ENCODE results near the gene LRSAM1. TPM values are rescaled to one million over a fixed set of nuclear protein-coding genes. Genes with fewer than 3 reads are reported as not detected.

LRSAM1 gene
- 6.7 and 14.2 TPM in 2 replicates for total RNA-seq (ENCODE audit: low replicate concordance)

GRCh38 chr9:127450830-127451607, at the start of gene LRSAM1, which contains the start of gene RPL12:
Gene LRSAM1, plus strand, starts transcription at chr9:127451510. Its CDS starts 3,018 bp downstream, at chr9:127454528.
Gene RPL12, minus strand, starts transcription at chr9:127451406. Its CDS starts 89 bp downstream, at chr9:127451317.
- Mint-ChIP-seq H3K9me3 (no peaks in the 10 kb centered on the region), H3K27ac (peak within 1 kb of the TSS; percentile 98), H3K4me3 (peak within 1 kb of the TSS; percentile 97), H3K27me3 (ENCODE audit: insufficient read depth, low read depth) (peaks cover 4% of the 10 kb centered on the region), H3K36me3 (peaks cover 43% of the 10 kb centered on the region), H3K4me1 (peaks cover 23% of the 10 kb centered on the region)
- peak within 1 kb of the TSS; percentile 97 for H3K9ac ChIP-seq
- peaks cover 22% of the 10 kb centered on the region for H3K4me1 ChIP-seq
- TF ChIP-seq EZH2phosphoT487 (IDR thresholded peaks at IDR 0.05), result no peak
- TF ChIP-seq CTCF (IDR thresholded peaks at IDR 0.05), result no peak
- TF ChIP-seq EZH2 (IDR thresholded peaks at IDR 0.05), result no peak
- H4K20me1 ChIP-seq (ENCODE audit: low read depth), result peaks cover 41% of the 10 kb centered on the region
- H3K9me3 ChIP-seq (ENCODE audit: low read depth), result no peaks in the 10 kb centered on the region
- peak within 1 kb of the TSS; percentile 93 for H3K27ac ChIP-seq
- H3K4me2 ChIP-seq, result peak within 1 kb of the TSS; percentile 85
- peaks cover 43% of the 10 kb centered on the region for H3K79me2 ChIP-seq (ENCODE audit: low read depth)
- H3K27me3 ChIP-seq, result no peaks in the 10 kb centered on the region
- peaks cover 51% of the 10 kb centered on the region for H3F3A ChIP-seq (ENCODE audit: low read depth)
- peak within 1 kb of the TSS; percentile 94 for H2AFZ ChIP-seq (replicated peaks)
- peaks cover 17% of the 10 kb centered on the region for H3K36me3 ChIP-seq
- peak within 1 kb of the TSS; percentile 79 for H3K4me3 ChIP-seq
- peak; percentile 99 for DNase-seq (ENCODE audit: low spot score)

- Mint-ChIP-seq H3K4me3 (no peak overlapping the region), H3K4me1 (peaks cover 20% of the 10 kb centered on the region), H3K27ac (no peak overlapping the region), H3K36me3 (no peaks in the 10 kb centered on the region), H3K27me3 (ENCODE audit: insufficient read depth, low read depth) (no peaks in the 10 kb centered on the region), H3K9me3 (no peaks in the 10 kb centered on the region)
- no peak for DNase-seq (ENCODE audit: low spot score)
- Histone ChIP-seq H2AFZ (replicated peaks) (no peak overlapping the region), H3K27ac (no peak overlapping the region), H3K4me1 (peaks cover 4% of the 10 kb centered on the region), H3F3A (ENCODE audit: low read depth) (peaks cover under 1% of the 10 kb centered on the region), H3K4me2 (no peak overlapping the region), H3K36me3 (no peaks in the 10 kb centered on the region), H3K9ac (no peak overlapping the region), H3K79me2 (ENCODE audit: low read depth) (peaks cover 15% of the 10 kb centered on the region), H3K4me3 (no peak overlapping the region), H3K9me3 (ENCODE audit: low read depth) (no peaks in the 10 kb centered on the region), H3K27me3 (no peaks in the 10 kb centered on the region), H4K20me1 (ENCODE audit: low read depth) (peaks cover 25% of the 10 kb centered on the region)
- TF ChIP-seq CTCF (IDR thresholded peaks at IDR 0.05), result no peak
- TF ChIP-seq EZH2 (IDR thresholded peaks at IDR 0.05), result no peak
- no peak for TF ChIP-seq EZH2phosphoT487 (IDR thresholded peaks at IDR 0.05)
Observed at GRCh38 chr9:127402401-127403090, 48.8 kb upstream of the LRSAM1 start.

GRCh38 chr9:127403507-127404192, 47.7 kb upstream of the LRSAM1 start:
- no peak for DNase-seq (ENCODE audit: low spot score)
- Mint-ChIP-seq H3K36me3 (no peaks in the 10 kb centered on the region), H3K4me1 (peaks cover 19% of the 10 kb centered on the region), H3K27me3 (ENCODE audit: insufficient read depth, low read depth) (no peaks in the 10 kb centered on the region), H3K27ac (no peak overlapping the region), H3K4me3 (no peak overlapping the region), H3K9me3 (no peaks in the 10 kb centered on the region)
- Histone ChIP-seq H3K4me3 (no peak overlapping the region), H3F3A (ENCODE audit: low read depth) (no peaks in the 10 kb centered on the region), H3K4me1 (no peaks in the 10 kb centered on the region), H3K9ac (no peak overlapping the region), H3K79me2 (ENCODE audit: low read depth) (peaks cover 4% of the 10 kb centered on the region), H3K27ac (no peak overlapping the region), H3K27me3 (no peaks in the 10 kb centered on the region), H3K4me2 (no peak overlapping the region), H3K36me3 (no peaks in the 10 kb centered on the region), H4K20me1 (ENCODE audit: low read depth) (peaks cover 14% of the 10 kb centered on the region), H2AFZ (replicated peaks) (no peak overlapping the region), H3K9me3 (ENCODE audit: low read depth) (no peaks in the 10 kb centered on the region)
- TF ChIP-seq CTCF (IDR thresholded peaks at IDR 0.05) (no peak), EZH2 (IDR thresholded peaks at IDR 0.05) (no peak), EZH2phosphoT487 (IDR thresholded peaks at IDR 0.05) (no peak)
